SK-N-SH (cell line): Measurements from ENCODE around the gene RILPL2. TPM values are rescaled to one million over a fixed set of nuclear protein-coding genes. Genes with fewer than 3 reads are reported as not detected.
A peak's percentile ranks its signal among the peaks of the same experiment; 100 is the strongest.

Experiments used
- CTCF ChIA-PET: fragments of 300-600, 350-600 bp; formaldehyde crosslinking; extraction: SDS; loops from one replicate; lab custom pipeline; 2021; lab: Yijun Ruan, JAX
- POLR2A ChIA-PET: fragments of 350-600 bp; sonication (Branson Sonifier 250); formaldehyde crosslinking; extraction: SDS; loops from one replicate; lab custom pipeline; 2020; ENCODE audit warnings: antibody characterized with exemption, inconsistent platforms; lab: Yijun Ruan, JAX
- DNase-seq: peaks from one replicate; pipeline ENCODE4 v3.0.0; 2012
- H2AFZ ChIP-seq: fragments of 200-600 bp; sonication (generic); 2 replicates; pipeline ENCODE4 v1.8.1; 2016; ENCODE audit warnings: antibody characterized with exemption, mild to moderate bottlenecking, low read depth
- H3F3A ChIP-seq: fragments of 200-600 bp; sonication (generic); replicated peaks from 2 replicates; pipeline ENCODE3; 2016; ENCODE audit warnings: antibody characterized with exemption, mild to moderate bottlenecking; ENCODE audit not compliant: insufficient read depth
- H3K27ac ChIP-seq, 2 experiments: fragments of 200-500 bp in 1 of 2; fragments of 200-600 bp in 1 of 2; sonication (Bioruptor generic) in 1 of 2; sonication (generic), shearing (Covaris generic) in 1 of 2; 2 replicates each; pipeline versions ENCODE4 v1.5.1 to v1.6.1; 2014 to 2016; ENCODE audit warnings: low read depth in 2 of 2, inconsistent platforms in 1 of 2, low read length in 1 of 2, mild to moderate bottlenecking in 1 of 2, mixed read lengths in 1 of 2
- H3K27me3 ChIP-seq: fragments of 200-600 bp; sonication (generic), shearing (Covaris generic); 2 replicates; pipeline ENCODE4 v1.6.1; 2016; ENCODE audit warnings: mixed run types; ENCODE audit not compliant: insufficient read depth
- H3K36me3 ChIP-seq, 2 experiments: fragments of 200-500 bp in 1 of 2; fragments of 200-600 bp in 1 of 2; sonication (Bioruptor generic) in 1 of 2; sonication (generic) in 1 of 2; replicated peaks in 1 of 2; 2 replicates each; pipeline versions ENCODE3 to v1.5.1; 2014 to 2016; ENCODE audit warnings: low read length in 1 of 2, mild to moderate bottlenecking in 1 of 2; ENCODE audit not compliant: insufficient read depth in 2 of 2, control insufficient read depth in 1 of 2
- H3K4me1 ChIP-seq, 2 experiments: fragments of 200-500 bp in 1 of 2; fragments of 200-600 bp in 1 of 2; sonication (Bioruptor generic) in 1 of 2; sonication (generic), shearing (Covaris generic) in 1 of 2; 2 replicates each; pipeline versions ENCODE4 v1.5.1 to v1.6.1; 2014 to 2016; ENCODE audit warnings: low read depth in 1 of 2, low read length in 1 of 2, mixed run types in 1 of 2; ENCODE audit not compliant: insufficient read depth in 2 of 2, control insufficient read depth in 1 of 2
- H3K4me2 ChIP-seq: fragments of 200-600 bp; sonication (generic), shearing (Covaris generic); 2 replicates; pipeline ENCODE4 v1.6.1; 2017; ENCODE audit warnings: mixed run types
- H3K4me3 ChIP-seq, 2 experiments: fragments of 200-500 bp in 1 of 2; fragments of 200-600 bp in 1 of 2; sonication (Bioruptor generic) in 1 of 2; sonication (generic), shearing (Covaris generic) in 1 of 2; 2 replicates each; pipeline versions ENCODE4 v1.5.1 to v1.8.1; 2014 to 2016; ENCODE audit warnings: low read depth in 2 of 2, inconsistent platforms in 1 of 2, low read length in 1 of 2, mild to moderate bottlenecking in 1 of 2, mixed read lengths in 1 of 2, moderate library complexity in 1 of 2
- H3K79me2 ChIP-seq: fragments of 200-600 bp; sonication (generic); 2 replicates; pipeline ENCODE4 v1.8.1; 2017; ENCODE audit warnings: mild to moderate bottlenecking; ENCODE audit not compliant: insufficient read depth
- H3K9ac ChIP-seq: fragments of 200-600 bp; sonication (generic); 2 replicates; pipeline ENCODE4 v1.6.1; 2017; ENCODE audit warnings: mixed run types
- H3K9me2 ChIP-seq: fragments of 200-600 bp; sonication (generic); 2 replicates; pipeline ENCODE4 v1.6.1; 2017; ENCODE audit warnings: mixed run types
- H3K9me3 ChIP-seq: fragments of 200-600 bp; sonication (generic); 2 replicates; pipeline ENCODE4 v1.6.1; 2017; ENCODE audit warnings: mixed run types, mild to moderate bottlenecking, moderate library complexity
- H4K20me1 ChIP-seq: fragments of 200-600 bp; sonication (generic); 2 replicates; pipeline ENCODE4 v1.6.1; 2017; ENCODE audit warnings: mild to moderate bottlenecking, mixed run types; ENCODE audit not compliant: insufficient read depth
- EZH2phosphoT487 ChIP-seq: fragments of 200-600 bp; sonication (generic); IDR thresholded peaks from 2 replicates; pipeline ENCODE4 v1.6.1; 2017; ENCODE audit warnings: low read depth, mixed run types, mild to moderate bottlenecking, antibody characterized with exemption, moderate library complexity, borderline replicate concordance
- FOXJ3 ChIP-seq: sonication (generic); formaldehyde crosslinking; IDR thresholded peaks from 2 replicates; pipeline ENCODE4 v1.5.1; 2020; ENCODE audit warnings: mild to moderate bottlenecking, missing genetic modification reagents
- GATA2 ChIP-seq: sonication (generic); formaldehyde crosslinking; IDR thresholded peaks from 2 replicates; pipeline ENCODE4 v1.5.0; 2020; ENCODE audit warnings: mild to moderate bottlenecking, missing genetic modification reagents
- JUND ChIP-seq: IDR thresholded peaks from 2 replicates; pipeline ENCODE4 v1.4.0; 2012
- MEF2A ChIP-seq: IDR thresholded peaks from 2 replicates; pipeline ENCODE4 v1.4.0; 2012; ENCODE audit warnings: low read depth, borderline replicate concordance
- NFIC ChIP-seq: IDR thresholded peaks from 2 replicates; pipeline ENCODE4 v1.4.0; 2012; ENCODE audit warnings: borderline replicate concordance
- NRF1 ChIP-seq: IDR thresholded peaks from 2 replicates; pipeline ENCODE4 v1.6.1; 2012; ENCODE audit warnings: low read depth, mild to moderate bottlenecking, low read length
- RAD21 ChIP-seq: IDR thresholded peaks from 2 replicates; pipeline ENCODE4 v1.6.1; 2012; ENCODE audit warnings: mild to moderate bottlenecking, low read length
- RFX5 ChIP-seq: IDR thresholded peaks from 2 replicates; pipeline ENCODE4 v1.6.1; 2012; ENCODE audit warnings: mild to moderate bottlenecking, improper control_type of control experiment, low read length
- RXRA ChIP-seq: IDR thresholded peaks from 2 replicates; pipeline ENCODE4 v1.4.0; 2012; ENCODE audit warnings: low read depth, mild to moderate bottlenecking, borderline replicate concordance
- SMC3 ChIP-seq: IDR thresholded peaks from 2 replicates; pipeline ENCODE4 v1.6.1; 2012; ENCODE audit warnings: low read depth, low read length, improper control_type of control experiment
- TEAD4 ChIP-seq: IDR thresholded peaks from 2 replicates; pipeline ENCODE4 v1.4.0; 2012; ENCODE audit warnings: mild to moderate bottlenecking, borderline replicate concordance; ENCODE audit not compliant: insufficient read depth
- WGBS: methylation state at CpG from one replicate; pipeline ENCODE4 v1.1.6; 2017; ENCODE audit warnings: low lambda C conversion rate; 5-methylcytosine and 5-hydroxymethylcytosine counted together
- polyA plus RNA-seq, 3 experiments: library from polyadenylated mRNA; depleted of rRNA; stranded (reverse); fragments of >200 nt; gene quantifications; 2 replicates each; pipeline ENCODE4 v1.2.3, GENCODE V29; 2012
- TF ChIP-seq, protein P1 (sequence below): fragments of 200-600 bp; sonication (generic); IDR thresholded peaks from 2 replicates; pipeline ENCODE4 v1.6.1; 2017; ENCODE audit warnings: antibody characterized with exemption, mild to moderate bottlenecking, moderate library complexity
- TF ChIP-seq, protein P2 (sequence below): IDR thresholded peaks from 2 replicates; pipeline ENCODE4; 2012
- TF ChIP-seq, protein P3 (sequence below): IDR thresholded peaks from 2 replicates; pipeline ENCODE4 v1.4.0; 2012; ENCODE audit warnings: low read depth, borderline replicate concordance
- TF ChIP-seq, protein P4 (sequence below): fragments of 150-350 bp; IDR thresholded peaks from 2 replicates; pipeline ENCODE4 v1.6.1; 2016; ENCODE audit warnings: mild to moderate bottlenecking, low read depth, low read length
- TF ChIP-seq, protein P5 (sequence below): IDR thresholded peaks from 2 replicates; pipeline ENCODE4 v1.4.0; 2012; ENCODE audit warnings: low read depth

RILPL2 gene
- polyA plus RNA-seq, 1 of the 3 experiments (the other 2 are of a cell fraction): 5.0 TPM

DNA sequence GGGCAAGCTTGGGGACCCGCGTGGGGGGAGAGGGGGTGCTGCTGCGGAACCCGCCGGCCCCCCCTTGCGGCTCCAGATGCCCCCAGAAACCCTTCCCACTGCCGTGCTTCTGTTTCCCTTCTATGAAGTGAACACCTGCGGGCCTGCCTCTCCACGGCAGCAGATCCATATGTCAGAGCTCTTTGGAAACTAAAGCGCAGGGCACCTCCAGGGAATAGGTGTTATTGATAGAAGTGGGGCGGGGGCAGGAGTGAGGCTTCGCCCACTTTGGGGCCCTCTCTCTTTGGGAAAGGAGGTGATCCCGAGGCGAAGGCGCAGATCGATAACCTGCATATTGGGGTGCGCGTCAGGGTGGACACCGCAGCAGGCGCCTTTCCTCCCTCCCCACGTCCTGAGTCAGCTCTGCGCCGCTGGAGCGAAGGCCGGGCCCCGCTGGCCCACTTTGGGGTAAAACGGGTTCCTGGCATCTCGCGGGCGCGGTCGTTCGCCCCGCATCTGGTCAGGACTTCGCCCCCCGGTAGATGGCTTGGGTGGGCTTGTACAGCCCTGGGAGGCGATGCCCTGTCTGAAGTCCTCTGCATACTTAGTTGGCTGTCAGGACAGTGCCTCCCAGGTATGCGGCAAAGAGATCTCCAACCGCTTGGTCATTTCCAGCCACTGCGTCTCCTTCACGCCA, 52.0 kb downstream of the RILPL2 start:
- H3K27ac ChIP-seq: peak overlapping the region; percentile 44 to 59
- ChIA-PET POLR2A (interaction anchor here (1.2 to 1.9 kb wide), 4 partner anchors 20 to 199 kb away, joined by 6 to 22 read pairs (median 7); partner anchors contain the start of genes MPHOSPH9, MTRFR, SBNO1 and TMED2), CTCF (interaction anchor here (1.3 to 1.6 kb wide), 5 partner anchors 19 to 197 kb away, joined by 3 to 13 read pairs (median 5); no protein-coding TSS in a partner anchor)
- no peaks in the 10 kb centered on the region for H4K20me1 ChIP-seq
- no peaks in the 10 kb centered on the region for H3K9me2 ChIP-seq
- peaks cover 0 to 10% of the 10 kb centered on the region in 2 experiments; a peak in 3 of 4 replicates for H3K4me1 ChIP-seq
- peak overlapping the region; percentile 80 for H2AFZ ChIP-seq
- peak overlapping the region; percentile 68 to 88 for H3K4me3 ChIP-seq
- H3K9ac ChIP-seq: peak overlapping the region; percentile 77
- H3K27me3 ChIP-seq: no peaks in the 10 kb centered on the region
- H3K9me3 ChIP-seq: no peaks in the 10 kb centered on the region
- TF ChIP-seq SMC3: no peak
- TF ChIP-seq, protein P1, sequence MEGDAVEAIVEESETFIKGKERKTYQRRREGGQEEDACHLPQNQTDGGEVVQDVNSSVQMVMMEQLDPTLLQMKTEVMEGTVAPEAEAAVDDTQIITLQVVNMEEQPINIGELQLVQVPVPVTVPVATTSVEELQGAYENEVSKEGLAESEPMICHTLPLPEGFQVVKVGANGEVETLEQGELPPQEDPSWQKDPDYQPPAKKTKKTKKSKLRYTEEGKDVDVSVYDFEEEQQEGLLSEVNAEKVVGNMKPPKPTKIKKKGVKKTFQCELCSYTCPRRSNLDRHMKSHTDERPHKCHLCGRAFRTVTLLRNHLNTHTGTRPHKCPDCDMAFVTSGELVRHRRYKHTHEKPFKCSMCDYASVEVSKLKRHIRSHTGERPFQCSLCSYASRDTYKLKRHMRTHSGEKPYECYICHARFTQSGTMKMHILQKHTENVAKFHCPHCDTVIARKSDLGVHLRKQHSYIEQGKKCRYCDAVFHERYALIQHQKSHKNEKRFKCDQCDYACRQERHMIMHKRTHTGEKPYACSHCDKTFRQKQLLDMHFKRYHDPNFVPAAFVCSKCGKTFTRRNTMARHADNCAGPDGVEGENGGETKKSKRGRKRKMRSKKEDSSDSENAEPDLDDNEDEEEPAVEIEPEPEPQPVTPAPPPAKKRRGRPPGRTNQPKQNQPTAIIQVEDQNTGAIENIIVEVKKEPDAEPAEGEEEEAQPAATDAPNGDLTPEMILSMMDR: peak; percentile 26
- WGBS: 1% methylated on average over 21 of the region's 41 CpGs
- H3K4me2 ChIP-seq: peak overlapping the region; percentile 90
- H3K79me2 ChIP-seq: peaks cover 44% of the 10 kb centered on the region
- peak; percentile 44 for DNase-seq
- H3K36me3 ChIP-seq: no peaks in the 10 kb centered on the region
- H3F3A ChIP-seq: peaks cover 18% of the 10 kb centered on the region

DNA sequence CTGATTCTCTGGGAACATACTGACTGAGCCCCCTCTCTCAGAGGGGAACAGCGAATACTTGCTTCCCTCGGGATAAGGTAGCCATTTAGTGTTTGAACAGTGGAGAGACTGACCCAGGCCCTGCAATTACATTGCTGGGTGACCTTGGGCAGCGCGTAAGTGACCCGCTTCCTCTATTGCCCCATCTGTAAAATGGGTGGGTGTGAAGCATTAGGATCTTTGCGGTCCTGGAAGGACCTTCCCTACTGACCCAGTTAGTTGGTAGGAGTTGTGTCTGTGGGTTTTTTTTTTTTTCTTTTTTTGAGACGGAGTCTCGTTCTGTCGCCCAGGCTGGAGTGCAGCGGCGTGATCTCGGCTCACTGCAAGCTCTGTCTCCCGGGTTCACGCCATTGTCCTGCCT, 53.8 kb downstream of the RILPL2 start:
- ChIA-PET POLR2A (interaction anchor here (1.3 kb wide), 1 partner anchor 115 kb away, joined by 6 read pairs; no protein-coding TSS in a partner anchor), CTCF (interaction anchor here (1.3 to 2.8 kb wide), 2 partner anchors 16 to 17 kb away, joined by 4 to 10 read pairs; no protein-coding TSS in a partner anchor)
- peaks cover 0 to 3% of the 10 kb centered on the region in 2 experiments; a peak in 3 of 4 replicates for H3K4me1 ChIP-seq
- H3K9me3 ChIP-seq: no peaks in the 10 kb centered on the region
- no peak for DNase-seq
- 97% methylated on average over 14 of the region's 14 CpGs for WGBS
- no peak overlapping the region for H3K27ac ChIP-seq
- H3K36me3 ChIP-seq: no peaks in the 10 kb centered on the region
- no peak overlapping the region for H2AFZ ChIP-seq
- H4K20me1 ChIP-seq: no peaks in the 10 kb centered on the region
- H3K79me2 ChIP-seq: peaks cover 35% of the 10 kb centered on the region
- peak overlapping the region; percentile 81 for H3K4me2 ChIP-seq
- H3K4me3 ChIP-seq: peak overlapping the region; percentile 50 to 73; a peak in 2 of 4 replicates
- no peak overlapping the region for H3K9ac ChIP-seq
- H3F3A ChIP-seq: peaks cover 14% of the 10 kb centered on the region
- no peaks in the 10 kb centered on the region for H3K9me2 ChIP-seq
- no peaks in the 10 kb centered on the region for H3K27me3 ChIP-seq
- TF ChIP-seq RXRA (no peak), RFX5 (no peak), NFIC (no peak), GATA2 (CRISPR knock-in tag) (no peak), JUND (no peak), FOXJ3 (CRISPR knock-in tag) (no peak), RAD21 (no peak), TEAD4 (no peak), EZH2phosphoT487 (no peak), MEF2A (no peak), NRF1 (no peak)
- TF ChIP-seq, protein P2, sequence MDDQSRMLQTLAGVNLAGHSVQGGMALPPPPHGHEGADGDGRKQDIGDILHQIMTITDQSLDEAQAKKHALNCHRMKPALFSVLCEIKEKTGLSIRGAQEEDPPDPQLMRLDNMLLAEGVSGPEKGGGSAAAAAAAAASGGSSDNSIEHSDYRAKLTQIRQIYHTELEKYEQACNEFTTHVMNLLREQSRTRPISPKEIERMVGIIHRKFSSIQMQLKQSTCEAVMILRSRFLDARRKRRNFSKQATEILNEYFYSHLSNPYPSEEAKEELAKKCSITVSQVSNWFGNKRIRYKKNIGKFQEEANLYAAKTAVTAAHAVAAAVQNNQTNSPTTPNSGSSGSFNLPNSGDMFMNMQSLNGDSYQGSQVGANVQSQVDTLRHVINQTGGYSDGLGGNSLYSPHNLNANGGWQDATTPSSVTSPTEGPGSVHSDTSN: no peak
- TF ChIP-seq, protein P1: no peak
- TF ChIP-seq, protein P3, sequence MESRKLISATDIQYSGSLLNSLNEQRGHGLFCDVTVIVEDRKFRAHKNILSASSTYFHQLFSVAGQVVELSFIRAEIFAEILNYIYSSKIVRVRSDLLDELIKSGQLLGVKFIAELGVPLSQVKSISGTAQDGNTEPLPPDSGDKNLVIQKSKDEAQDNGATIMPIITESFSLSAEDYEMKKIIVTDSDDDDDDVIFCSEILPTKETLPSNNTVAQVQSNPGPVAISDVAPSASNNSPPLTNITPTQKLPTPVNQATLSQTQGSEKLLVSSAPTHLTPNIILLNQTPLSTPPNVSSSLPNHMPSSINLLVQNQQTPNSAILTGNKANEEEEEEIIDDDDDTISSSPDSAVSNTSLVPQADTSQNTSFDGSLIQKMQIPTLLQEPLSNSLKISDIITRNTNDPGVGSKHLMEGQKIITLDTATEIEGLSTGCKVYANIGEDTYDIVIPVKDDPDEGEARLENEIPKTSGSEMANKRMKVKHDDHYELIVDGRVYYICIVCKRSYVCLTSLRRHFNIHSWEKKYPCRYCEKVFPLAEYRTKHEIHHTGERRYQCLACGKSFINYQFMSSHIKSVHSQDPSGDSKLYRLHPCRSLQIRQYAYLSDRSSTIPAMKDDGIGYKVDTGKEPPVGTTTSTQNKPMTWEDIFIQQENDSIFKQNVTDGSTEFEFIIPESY: no peak
- TF ChIP-seq, protein P4, sequence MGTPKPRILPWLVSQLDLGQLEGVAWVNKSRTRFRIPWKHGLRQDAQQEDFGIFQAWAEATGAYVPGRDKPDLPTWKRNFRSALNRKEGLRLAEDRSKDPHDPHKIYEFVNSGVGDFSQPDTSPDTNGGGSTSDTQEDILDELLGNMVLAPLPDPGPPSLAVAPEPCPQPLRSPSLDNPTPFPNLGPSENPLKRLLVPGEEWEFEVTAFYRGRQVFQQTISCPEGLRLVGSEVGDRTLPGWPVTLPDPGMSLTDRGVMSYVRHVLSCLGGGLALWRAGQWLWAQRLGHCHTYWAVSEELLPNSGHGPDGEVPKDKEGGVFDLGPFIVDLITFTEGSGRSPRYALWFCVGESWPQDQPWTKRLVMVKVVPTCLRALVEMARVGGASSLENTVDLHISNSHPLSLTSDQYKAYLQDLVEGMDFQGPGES: no peak
- TF ChIP-seq, protein P5, sequence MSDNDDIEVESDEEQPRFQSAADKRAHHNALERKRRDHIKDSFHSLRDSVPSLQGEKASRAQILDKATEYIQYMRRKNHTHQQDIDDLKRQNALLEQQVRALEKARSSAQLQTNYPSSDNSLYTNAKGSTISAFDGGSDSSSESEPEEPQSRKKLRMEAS: no peak
